Prostate gland (tissue), 2 donors: ENCODE data around the gene COG8.

ENCODE experiments used
- CTCF ChIP-seq, 4 experiments: fragments of 200-600 bp in 2 of 4; fragments of 450-650 bp in 2 of 4; sonication (generic) in 2 of 4; IDR thresholded peaks; 1 replicate in 3 of 4; 2 replicates in 1 of 4; pipeline ENCODE4 v1.5.1; 2016 to 2019; ENCODE audit warnings: antibody characterized with exemption in 4 of 4, mild to moderate bottlenecking in 2 of 4, moderate library complexity in 2 of 4
- POLR2A ChIP-seq: fragments of 450-650 bp; IDR thresholded peaks from one replicate; pipeline ENCODE4 v1.6.1; 2016; ENCODE audit warnings: antibody characterized with exemption, mild to moderate bottlenecking

GRCh38 chr16:69381231-69381630 lies 41.9 kb upstream of the COG8 start:
- no peak for TF ChIP-seq CTCF (IDR thresholded peaks at IDR 0.05)
- no peak for TF ChIP-seq POLR2A
